NT2/D1 (cell line): ENCODE results near the gene ROBO2.

Source experiments
- DNase-seq: peaks from one replicate; pipeline ENCODE4 v3.0.0-alpha.2; 2011; ENCODE audit warnings: low read depth, low spot score
- H3K27me3 ChIP-seq: 2 replicates; pipeline ENCODE4 v1.6.0; 2011; ENCODE audit warnings: mild to moderate bottlenecking; ENCODE audit not compliant: insufficient read length, insufficient read depth
- H3K36me3 ChIP-seq: 2 replicates; pipeline ENCODE4 v1.6.1; 2011; ENCODE audit warnings: mild to moderate bottlenecking, low read length, mixed read lengths; ENCODE audit not compliant: insufficient read depth, insufficient read length
- H3K4me1 ChIP-seq: 2 replicates; pipeline ENCODE4 v1.5.1; 2011; ENCODE audit not compliant: insufficient read depth, insufficient read length
- H3K4me3 ChIP-seq: 2 replicates; pipeline ENCODE4 v1.5.1; 2011; ENCODE audit warnings: low read depth; ENCODE audit not compliant: insufficient read length
- H3K9ac ChIP-seq: 2 replicates; pipeline ENCODE4 v1.6.0; 2011; ENCODE audit warnings: low read depth; ENCODE audit not compliant: insufficient read length
- H3K9me3 ChIP-seq: 2 replicates; pipeline ENCODE4 v1.5.1; 2011; ENCODE audit warnings: mild to moderate bottlenecking, low read length; ENCODE audit not compliant: insufficient read depth
- SUZ12 ChIP-seq: IDR thresholded peaks from 2 replicates; pipeline ENCODE4 v1.6.1; 2011; ENCODE audit not compliant: insufficient read length, insufficient read depth; ENCODE audit errors: extremely low read depth
- YY1 ChIP-seq: IDR thresholded peaks from 2 replicates; pipeline ENCODE4 v1.6.1; 2011; ENCODE audit not compliant: insufficient read length, insufficient read depth
- ZNF274 ChIP-seq: IDR thresholded peaks from 2 replicates; pipeline ENCODE4 v1.6.1; 2011; ENCODE audit warnings: mild to moderate bottlenecking, low read depth, low read length

Gene ROBO2

DNA sequence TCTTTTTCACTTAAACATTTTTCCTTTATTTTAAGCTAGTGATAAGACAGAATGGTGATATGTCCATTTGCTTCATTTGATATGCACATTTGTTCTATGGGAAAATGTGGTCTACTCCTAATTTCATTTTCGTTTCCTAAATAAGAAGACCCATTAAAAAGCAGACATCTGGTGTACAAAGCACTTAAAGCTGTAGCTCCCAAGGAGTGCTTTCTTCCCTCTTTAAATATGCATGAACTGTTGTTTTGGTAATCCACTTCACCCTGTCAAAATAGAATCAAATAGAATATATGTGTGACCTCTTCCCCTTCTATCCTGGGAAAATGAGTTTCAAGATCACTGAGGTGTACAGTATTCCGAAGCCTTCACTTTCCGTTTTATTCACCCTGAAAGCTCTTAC lies 182.8 kb downstream of the ROBO2 start:
- TF ChIP-seq SUZ12 (no peak), ZNF274 (no peak)
- no peaks in the 10 kb centered on the region for H3K4me1 ChIP-seq
- no peaks in the 10 kb centered on the region for H3K27me3 ChIP-seq
- no peaks in the 10 kb centered on the region for H3K9me3 ChIP-seq
- H3K9ac ChIP-seq: no peak overlapping the region
- H3K4me3 ChIP-seq: no peak overlapping the region
- no peak for DNase-seq
- no peaks in the 10 kb centered on the region for H3K36me3 ChIP-seq

DNA sequence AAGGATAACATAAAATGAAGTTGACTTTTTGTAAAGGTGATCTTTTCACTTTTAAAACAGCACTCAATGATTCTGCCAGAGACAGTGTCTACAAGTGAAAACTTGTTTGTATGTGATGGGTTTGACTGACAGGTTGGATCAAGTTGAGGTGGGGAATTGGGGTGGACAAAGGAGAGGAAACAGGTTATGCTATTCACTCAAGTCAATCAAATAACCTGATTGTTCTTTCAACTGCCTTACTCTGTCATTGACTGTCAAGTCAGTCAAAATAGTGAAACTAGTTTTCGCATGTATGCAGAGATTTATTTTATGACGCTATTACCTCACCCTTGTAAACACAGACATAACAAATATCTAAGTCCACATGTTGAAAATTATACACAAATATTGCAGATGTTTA lies 187.7 kb downstream of the ROBO2 start:
- Histone ChIP-seq H3K27me3 (no peaks in the 10 kb centered on the region), H3K4me3 (no peak overlapping the region), H3K36me3 (no peaks in the 10 kb centered on the region), H3K9me3 (no peaks in the 10 kb centered on the region), H3K4me1 (no peaks in the 10 kb centered on the region), H3K9ac (no peak overlapping the region)
- no peak for TF ChIP-seq SUZ12
- no peak for DNase-seq

DNA sequence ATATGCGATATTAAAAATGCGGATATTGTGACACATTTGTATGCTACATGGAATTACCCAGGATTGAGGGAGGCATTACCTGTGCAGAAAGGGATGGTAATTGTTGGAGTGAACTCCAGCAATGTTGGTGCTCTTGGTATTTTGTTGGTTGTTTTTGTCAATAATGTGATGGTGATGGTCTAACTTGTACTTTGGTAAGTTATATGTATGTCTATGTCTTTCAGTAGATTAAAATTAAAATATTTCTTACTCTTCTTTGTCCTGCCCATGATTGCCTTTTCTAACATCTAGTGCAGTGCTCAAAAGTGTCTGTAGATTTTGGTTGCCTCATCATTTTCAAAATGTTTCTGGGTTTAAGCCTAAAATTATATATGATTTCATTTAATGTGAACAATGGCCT lies 192.7 kb downstream of the ROBO2 start:
- Histone ChIP-seq H3K27me3 (no peaks in the 10 kb centered on the region), H3K9ac (no peak overlapping the region), H3K4me3 (no peak overlapping the region), H3K9me3 (no peaks in the 10 kb centered on the region), H3K4me1 (no peaks in the 10 kb centered on the region), H3K36me3 (no peaks in the 10 kb centered on the region)
- no peak for TF ChIP-seq YY1
- no peak for TF ChIP-seq SUZ12
- TF ChIP-seq ZNF274: no peak
- no peak for DNase-seq

DNA sequence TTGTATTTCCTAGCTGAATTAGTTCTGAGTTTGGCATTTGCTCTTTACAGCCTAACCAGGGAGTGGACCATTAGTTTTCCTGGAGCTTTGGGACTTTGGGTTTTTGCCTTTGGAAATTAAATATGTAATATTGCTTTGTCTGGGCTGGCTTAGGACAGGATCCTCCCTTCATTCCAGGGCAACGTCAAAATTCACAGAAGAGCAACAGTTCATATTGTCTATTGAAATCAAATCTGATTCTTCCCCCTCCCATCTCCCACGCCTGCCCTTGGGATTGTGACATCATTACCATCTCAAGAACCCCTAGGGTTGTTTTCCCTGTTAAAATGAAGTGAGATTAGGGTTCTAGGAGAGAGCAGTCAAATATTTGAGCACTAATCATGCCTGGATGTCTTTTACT lies 194.1 kb downstream of the ROBO2 start:
- Histone ChIP-seq H3K27me3 (no peaks in the 10 kb centered on the region), H3K36me3 (no peaks in the 10 kb centered on the region), H3K4me1 (no peaks in the 10 kb centered on the region), H3K9me3 (peaks cover 3% of the 10 kb centered on the region; the same call in 1 of the 2 replicates), H3K9ac (no peak overlapping the region), H3K4me3 (no peak overlapping the region)
- DNase-seq: no peak
- TF ChIP-seq YY1: no peak
- no peak for TF ChIP-seq ZNF274
- TF ChIP-seq SUZ12: no peak

DNA sequence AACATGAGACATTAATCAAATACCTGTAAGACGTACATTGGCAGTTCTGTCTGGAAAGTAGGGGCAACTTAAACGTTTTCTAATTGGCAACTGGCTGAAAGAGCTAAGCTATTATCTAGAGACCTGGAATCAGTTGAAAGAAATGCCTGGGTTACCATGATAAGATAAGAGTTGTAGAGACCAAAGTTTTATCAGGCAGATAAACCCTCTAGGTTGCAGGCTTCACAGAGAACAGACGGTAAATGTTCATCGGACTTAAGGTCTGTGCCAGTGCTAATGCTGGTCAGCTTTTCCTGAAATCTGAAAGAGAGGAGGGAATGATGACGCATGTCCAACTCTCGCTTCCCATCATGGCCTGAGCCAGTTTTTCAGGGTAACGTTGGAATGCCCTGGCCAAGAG lies 196.2 kb downstream of the ROBO2 start:
- H3K9ac ChIP-seq: no peak overlapping the region
- no peaks in the 10 kb centered on the region for H3K27me3 ChIP-seq
- peaks cover 21% of the 10 kb centered on the region for H3K9me3 ChIP-seq
- no peak overlapping the region for H3K4me3 ChIP-seq
- TF ChIP-seq SUZ12 (no peak), YY1 (no peak)
- no peaks in the 10 kb centered on the region for H3K36me3 ChIP-seq
- DNase-seq: no peak
- H3K4me1 ChIP-seq: no peaks in the 10 kb centered on the region

DNA sequence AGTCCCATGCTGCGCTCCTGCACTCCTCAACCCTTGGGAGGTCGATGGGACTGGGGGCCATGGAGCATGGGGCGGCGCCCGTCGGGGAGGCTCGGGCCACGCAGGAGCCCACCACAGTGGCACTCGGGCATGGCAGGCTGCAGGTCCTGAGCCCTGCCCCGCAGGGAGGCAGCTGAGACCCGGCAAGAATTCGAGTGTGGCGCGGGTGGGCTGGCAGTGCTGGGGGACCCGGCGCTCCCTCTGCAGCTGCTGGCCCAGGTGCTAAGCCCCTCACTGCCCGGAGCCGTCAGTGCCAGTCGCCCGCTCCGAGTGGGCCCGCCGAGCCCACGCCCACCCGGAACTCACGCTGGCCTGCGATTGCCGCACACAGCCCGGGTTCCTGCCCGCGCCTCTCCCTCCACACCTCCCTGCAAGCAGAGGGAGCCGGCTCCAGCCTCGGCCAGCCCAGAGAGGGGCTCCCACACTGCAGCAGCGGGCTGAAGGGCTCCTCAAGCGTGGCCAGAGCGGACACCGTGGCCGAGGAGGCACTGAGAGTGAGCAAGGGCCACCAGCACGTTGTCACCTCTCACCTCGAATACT lies 200.3 kb downstream of the ROBO2 start:
- no peak for TF ChIP-seq SUZ12
- no peak for TF ChIP-seq ZNF274
- TF ChIP-seq YY1: no peak
- no peak for DNase-seq
- Histone ChIP-seq H3K36me3 (no peaks in the 10 kb centered on the region), H3K4me3 (no peak overlapping the region), H3K9ac (no peak overlapping the region), H3K27me3 (no peaks in the 10 kb centered on the region), H3K4me1 (no peaks in the 10 kb centered on the region), H3K9me3 (peaks cover 22% of the 10 kb centered on the region)

DNA sequence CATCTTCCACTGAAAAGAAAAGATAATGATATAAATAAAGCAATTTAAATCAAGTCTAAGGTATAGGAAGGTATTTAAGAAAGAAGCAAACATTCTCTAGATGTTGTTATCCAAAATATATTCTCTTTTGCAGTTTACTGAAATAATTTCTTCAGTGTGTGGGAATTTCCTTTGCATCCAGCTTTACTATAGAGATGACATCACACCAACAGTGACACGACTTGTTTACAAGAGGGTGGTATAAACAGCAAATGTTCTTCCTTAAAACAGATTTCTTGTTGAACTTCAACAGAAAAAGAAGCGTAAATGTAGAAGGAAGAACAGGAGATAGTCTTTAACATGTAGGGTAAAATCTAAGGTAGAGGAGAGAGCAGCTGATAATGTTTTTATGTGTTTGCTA lies 202.5 kb downstream of the ROBO2 start:
- H3K4me1 ChIP-seq: no peaks in the 10 kb centered on the region
- no peak overlapping the region for H3K9ac ChIP-seq
- H3K4me3 ChIP-seq: no peak overlapping the region
- TF ChIP-seq YY1: no peak
- TF ChIP-seq ZNF274: no peak
- TF ChIP-seq SUZ12: no peak
- DNase-seq: no peak
- no peaks in the 10 kb centered on the region for H3K36me3 ChIP-seq
- peaks cover 22% of the 10 kb centered on the region for H3K9me3 ChIP-seq
- no peaks in the 10 kb centered on the region for H3K27me3 ChIP-seq

DNA sequence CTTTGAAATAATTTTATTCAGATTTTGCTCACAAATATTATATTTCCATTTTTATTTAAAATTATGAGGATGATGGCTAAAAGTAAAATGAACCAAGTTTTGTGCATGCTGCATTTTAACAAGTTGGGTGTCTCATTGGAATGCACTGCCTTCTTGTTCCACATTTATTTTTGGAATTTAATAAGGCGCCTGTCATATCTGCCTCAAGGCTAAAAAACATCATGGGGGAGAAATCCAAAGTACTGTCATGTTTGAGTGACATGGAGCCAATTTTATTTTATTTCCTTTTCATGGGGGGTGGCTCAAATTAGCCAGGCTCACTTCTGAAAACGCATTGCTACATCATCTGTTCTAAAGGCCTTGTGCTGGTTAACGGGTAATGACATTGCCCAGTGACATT lies 205.1 kb downstream of the ROBO2 start:
- Histone ChIP-seq H3K27me3 (no peaks in the 10 kb centered on the region), H3K4me3 (no peak overlapping the region), H3K36me3 (no peaks in the 10 kb centered on the region), H3K9me3 (peaks cover 12% of the 10 kb centered on the region), H3K4me1 (no peaks in the 10 kb centered on the region), H3K9ac (no peak overlapping the region)
- TF ChIP-seq ZNF274 (no peak), SUZ12 (no peak), YY1 (no peak)
- no peak for DNase-seq
